Stomach (tissue), 4 donors: ENCODE results near the gene TIMM8A.

Experiments
- CTCF ChIP-seq, 7 experiments: fragments of 450-650 bp in 4 of 7; fragments of 200-600 bp in 3 of 7; sonication (generic) in 3 of 7; IDR thresholded peaks; one replicate each; pipeline ENCODE4 v1.5.1; 2016 to 2019; ENCODE audit warnings: antibody characterized with exemption in 7 of 7, control low read depth in 2 of 7, mild to moderate bottlenecking in 1 of 7
- POLR2A ChIP-seq, 4 donors: fragments of 450-650 bp; IDR thresholded peaks; one replicate each; pipeline ENCODE4 v1.6.1; 2016; ENCODE audit warnings: antibody characterized with exemption in 4 of 4, control low read depth in 2 of 4, mild to moderate bottlenecking in 1 of 4, moderate library complexity in 1 of 4

- TF ChIP-seq CTCF (IDR thresholded peaks at IDR 0.05) (no peak), POLR2A (IDR thresholded peaks at IDR 0.05) (no peak)
Observed at GRCh38 chrX:101362116-101362515, 13.6 kb upstream of the TIMM8A start.
